GM19328 (cell line): ENCODE data around the gene NMBR.
A peak's percentile ranks its signal among the peaks of the same experiment; 100 is the strongest.
"Not testable (repeated sequence)": the region's sequence is repeated elsewhere in the genome, so short reads cannot be mapped to it uniquely, and the experiment has no call there.

Experiments
- ATAC-seq: cut with Tn5 transposase; IDR thresholded peaks from one replicate; pipeline ENCODE4 v1.9.1; 2021; ENCODE audit warnings: mild to moderate bottlenecking, moderate library complexity; ENCODE audit not compliant: unreplicated experiment

NMBR gene

DNA sequence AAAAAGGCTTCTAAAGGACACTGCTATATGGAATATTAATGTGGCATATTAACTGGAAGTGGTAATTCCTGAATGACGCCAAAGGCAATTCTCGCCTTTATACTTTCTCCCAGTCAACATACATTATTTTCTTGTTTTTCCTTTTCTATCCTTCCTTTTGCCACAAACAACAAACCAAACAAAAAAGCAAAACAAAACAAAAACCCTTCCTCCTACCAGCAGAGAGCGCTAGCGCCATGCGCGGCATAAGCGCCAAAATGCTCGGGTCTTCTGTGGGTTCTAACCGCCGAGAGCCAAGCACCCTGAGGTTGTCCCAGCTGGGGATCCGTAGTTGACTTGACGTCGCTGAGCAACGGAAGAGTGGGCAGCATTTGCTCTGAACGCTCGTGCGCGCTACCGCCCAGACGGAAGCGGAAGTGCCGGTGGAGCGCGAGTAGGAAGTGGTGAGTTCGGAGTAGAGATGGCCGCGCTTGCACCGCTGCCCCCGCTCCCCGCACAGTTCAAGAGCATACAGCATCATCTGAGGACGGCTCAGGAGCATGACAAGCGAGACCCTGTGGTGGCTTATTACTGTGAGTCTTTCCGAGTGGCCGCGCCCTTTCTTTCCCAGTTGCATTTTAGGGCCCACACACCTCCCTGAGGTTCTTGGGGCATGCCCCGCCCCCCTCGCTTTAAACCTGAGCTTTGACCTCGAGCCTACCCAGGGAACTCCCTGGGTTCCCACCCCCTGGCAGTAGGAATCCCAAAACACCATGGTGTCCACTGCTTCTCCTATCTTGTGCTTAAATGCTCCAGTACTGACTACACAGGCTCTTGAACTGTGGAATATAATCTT is at the start of gene NMBR, which contains the start of gene VTA1:
TSS of gene NMBR (minus strand) at position 295 of the 835 bp plus-strand sequence. CDS start 58,464 bp downstream, outside the sequence.
TSS of gene VTA1 (plus strand) at position 436 of the 835 bp plus-strand sequence. CDS start at position 461, 25 bp downstream.
- ATAC-seq: peak; percentile 100

DNA sequence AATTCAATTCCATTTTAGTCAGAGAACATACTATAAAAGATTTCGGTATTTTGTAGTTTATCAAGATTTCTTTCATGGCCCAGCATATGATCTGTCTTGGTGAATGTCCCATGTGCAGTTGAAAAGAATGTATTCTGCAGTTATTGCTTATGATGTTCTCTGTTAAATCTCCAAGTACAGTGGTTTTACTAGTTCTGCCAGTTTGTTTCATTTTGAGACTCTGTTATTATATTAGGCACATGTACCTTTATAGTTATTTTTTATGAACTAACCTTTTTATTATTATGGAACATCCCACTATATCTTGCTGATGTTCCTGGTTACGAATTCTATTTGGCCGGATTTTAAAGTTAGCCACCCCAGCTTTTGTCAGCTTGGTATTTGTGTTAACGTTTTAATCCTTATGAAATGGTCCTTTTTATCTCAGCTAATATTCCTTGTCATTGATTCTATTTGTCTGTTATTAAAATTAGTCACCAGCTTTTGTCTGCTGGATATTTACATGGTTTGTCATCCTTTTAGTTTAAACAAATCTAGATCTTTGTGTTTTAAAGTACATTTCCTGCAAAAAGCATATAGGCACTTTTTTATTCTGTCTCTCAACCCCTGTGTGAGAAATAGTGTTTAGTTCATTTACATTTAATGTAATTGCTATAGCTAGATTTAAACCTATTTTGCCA is 49.1 kb upstream of the NMBR start:
- ATAC-seq: no peak

DNA sequence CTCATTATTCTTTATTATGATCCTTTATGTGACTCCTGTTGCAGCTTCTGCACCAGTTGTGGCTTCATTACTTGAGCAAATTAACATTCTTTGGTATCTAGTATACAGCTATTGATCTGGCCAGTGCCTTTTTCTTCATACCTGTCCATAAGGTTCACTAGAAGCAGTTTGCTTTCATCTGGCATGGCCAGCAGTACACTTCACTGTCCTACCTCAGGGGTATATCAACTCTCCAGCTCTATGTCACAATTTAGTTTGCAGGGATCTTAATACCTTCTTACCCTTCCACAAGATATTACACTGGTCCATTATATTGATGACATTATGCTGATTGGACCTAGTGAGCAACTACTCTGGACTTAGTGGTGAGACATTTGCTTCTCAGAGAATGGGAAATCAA is 46.7 kb upstream of the NMBR start:
- no peak for ATAC-seq

DNA sequence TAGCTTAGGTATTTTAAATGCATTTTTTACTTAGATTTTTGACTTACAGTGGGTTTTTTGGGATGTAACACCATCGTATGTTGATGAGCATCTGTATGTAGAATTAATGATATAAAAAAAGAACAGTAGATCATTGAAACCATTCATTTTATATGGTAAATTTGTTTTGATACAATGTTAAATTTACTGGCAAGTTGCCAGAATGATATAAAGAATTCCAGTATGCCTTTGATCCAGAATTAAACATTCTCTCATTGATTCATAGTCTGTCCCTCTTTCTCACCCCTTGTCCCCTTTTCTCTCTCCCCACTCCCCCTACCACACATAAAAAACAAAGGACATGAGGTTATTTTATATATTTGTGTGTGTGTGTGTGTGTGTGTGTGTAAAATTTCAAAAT is 45.4 kb upstream of the NMBR start:
- no peak for ATAC-seq

DNA sequence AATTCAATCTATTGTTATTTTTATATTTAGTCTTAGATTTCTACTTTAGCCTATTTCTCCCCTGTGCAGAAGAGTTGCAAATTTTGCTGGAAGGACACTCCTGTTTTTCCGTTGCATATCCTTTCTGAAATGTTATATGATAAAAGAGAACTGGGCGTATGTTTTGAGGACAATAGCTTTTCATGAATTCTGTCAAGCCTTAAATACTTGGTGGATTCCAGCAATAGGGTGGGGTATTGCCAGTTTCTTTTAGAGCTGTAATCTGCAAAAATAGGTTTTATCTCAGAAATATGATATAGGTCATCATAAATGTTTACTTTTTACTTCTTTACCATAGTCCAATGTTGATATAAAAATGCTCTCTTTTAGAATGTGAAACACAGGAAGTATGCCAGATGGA is 42.1 kb upstream of the NMBR start:
- ATAC-seq: no peak

DNA sequence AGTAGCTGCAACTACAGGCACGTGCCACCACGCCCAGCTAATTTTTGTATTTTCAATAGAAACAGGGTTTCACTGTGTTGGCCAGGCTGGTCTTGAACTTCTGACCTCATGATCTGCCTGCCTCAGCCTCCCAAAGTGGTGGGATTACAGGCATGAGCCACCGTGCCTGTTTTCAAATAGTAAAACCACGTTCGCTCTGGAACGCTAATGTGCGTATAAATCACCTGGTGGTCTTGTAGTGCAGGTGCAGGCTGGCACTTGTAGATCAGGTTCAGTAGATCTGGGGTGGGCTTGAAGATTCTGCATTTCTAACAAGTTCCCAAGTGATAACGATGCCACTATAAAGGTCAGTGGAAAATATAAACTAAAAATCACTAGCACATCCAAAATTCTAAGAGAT is 41.4 kb upstream of the NMBR start:
- ATAC-seq: not testable (repeated sequence)

DNA sequence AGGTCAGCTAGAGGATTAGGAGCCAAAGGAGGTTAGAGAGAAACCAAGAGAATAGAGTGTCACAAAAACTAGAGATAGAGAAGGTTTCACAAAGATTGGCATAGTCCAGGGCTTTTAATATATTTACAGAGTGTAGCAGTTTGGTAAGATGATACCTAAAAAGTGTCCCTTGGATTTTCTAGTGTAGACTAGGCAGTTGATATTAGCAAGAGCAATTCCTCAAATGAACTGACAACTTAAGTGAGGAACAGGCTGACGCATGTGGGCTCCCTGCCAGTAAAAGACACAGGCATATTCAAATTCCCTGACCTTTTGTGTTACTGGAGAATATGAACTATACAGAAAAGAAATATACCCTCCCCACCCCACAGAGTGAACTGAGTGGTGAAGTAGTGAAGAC is 40.3 kb upstream of the NMBR start:
- ATAC-seq: no peak

DNA sequence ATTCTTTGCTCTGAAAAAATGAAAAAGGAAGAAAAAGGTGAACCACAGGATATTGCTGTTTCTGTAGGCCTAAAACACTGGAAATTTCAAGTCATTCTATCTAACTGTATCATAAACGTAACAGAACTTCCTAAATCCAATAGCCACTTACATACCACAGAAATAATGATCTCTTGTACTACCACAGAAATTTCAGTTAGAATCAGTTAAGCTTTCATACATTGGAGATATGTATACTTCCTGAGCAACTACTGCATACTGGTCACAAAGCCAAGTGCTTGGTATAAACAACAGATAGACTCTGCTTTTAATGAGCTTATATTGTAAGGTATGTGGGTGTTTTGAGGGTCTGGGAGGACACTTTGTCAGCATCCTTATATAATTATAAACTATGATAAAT is 38.7 kb upstream of the NMBR start:
- ATAC-seq: no peak

DNA sequence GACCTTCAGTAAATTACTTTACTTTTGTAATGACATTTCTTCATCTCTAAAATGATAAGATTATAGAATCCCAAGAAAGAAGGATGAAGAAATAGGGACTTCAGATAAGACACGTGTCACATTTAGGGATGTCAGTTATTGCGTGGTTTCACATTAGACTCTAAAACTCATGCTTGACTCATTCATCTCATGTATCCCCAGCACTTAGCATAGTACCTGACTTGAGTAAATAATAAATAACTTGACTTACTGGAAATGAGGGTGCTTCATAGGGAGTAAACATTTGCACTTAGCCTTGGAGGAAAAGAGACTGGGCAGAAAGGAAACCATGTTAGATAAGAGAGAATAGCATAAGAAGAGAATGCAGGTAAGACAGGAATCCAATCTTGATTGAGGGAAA is 37.4 kb upstream of the NMBR start:
- ATAC-seq: no peak

DNA sequence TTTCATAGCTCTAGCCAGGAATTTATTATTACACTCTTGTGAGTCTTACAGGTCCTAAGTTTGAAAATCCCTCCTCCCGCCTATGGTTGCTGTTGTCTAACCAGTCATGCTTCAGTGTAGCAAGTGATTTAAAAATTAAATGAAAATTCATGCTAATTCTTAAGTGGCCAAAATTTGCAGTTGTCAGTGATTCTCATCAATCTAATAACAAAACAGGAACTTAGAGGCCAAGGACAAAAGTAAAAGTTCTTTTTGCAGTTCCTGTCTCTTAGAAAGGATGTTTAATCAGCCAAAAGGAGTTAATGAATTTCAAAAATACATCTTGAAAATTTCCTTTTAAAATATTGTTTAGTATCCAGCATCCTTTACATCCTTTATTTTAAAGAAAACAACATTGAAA is 36.4 kb upstream of the NMBR start:
- no peak for ATAC-seq

DNA sequence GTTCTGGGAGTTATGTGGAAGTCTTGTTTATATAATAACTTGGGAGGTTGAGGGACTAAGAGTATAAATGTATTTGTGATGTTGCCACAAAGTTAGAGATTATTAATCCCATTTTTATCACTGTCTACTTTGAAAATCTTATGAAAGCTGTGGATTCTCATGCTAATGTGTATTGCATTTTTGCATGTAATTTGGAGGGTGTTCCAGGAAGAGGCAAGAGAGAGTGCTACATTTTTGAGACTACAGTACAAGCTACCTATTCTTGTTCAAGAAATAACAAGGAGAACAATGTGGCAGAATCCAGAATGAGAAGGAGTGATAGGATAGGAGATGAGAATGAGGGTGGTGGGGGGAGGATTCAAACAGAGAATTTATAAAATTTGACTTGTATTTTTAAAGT is 35.1 kb upstream of the NMBR start:
- ATAC-seq: no peak

DNA sequence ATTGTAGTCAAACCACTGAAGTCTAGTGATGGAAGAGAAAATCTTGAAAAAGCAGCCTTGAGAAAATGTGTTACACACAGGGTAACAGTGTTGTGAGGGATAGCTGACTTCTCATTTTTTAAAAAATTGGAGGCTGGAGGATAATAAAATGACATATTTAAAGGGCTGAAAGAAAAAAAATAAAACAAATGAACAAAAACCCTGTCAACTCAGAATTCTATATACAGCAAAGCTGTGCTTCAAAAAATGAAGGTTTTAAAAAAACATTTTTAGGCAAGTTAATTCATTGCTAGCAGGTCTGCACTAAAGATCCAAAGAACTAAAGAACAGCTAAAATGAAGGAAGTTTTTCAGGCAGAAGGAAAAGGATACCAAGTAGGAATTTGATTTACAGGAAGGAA is 31.2 kb upstream of the NMBR start:
- no peak for ATAC-seq

DNA sequence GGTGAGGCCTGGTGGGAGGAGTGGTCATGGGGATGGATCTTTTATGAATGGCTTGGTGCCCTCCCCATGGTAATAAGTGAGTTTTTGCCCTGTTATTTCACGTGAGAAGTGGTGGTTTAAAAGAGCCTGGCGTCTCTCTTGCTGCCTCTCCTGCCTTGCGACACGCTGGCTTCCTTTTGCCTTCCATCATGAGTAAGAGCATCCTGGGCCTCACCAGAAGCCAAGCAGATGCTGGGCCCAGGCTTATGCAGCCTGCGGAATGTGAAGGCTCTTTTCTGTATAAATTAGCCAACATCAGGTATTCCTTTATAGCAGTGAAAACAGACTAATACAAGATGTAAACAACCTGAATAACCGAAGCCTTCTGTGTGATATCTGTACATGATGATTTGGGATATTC is 27.8 kb upstream of the NMBR start:
- ATAC-seq: no peak

DNA sequence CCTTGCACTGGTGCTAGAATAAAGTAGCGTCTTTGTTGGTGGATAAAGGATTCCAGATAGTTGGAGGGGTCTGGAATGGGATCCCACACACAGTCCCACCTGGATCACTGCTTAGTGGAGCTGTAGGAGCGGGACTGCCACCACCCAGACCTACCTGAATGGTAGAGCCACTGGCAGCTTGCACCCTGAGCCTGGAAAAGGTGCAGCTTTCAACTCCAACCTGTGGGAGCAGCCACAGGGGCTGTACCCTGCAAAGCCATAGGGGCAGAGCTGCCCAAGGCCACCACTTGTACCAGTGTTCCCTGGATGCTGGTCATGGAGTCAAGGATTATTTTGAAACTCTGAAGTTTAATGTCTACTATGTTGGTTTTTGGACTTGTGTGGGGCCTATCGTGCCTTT is 27.1 kb upstream of the NMBR start:
- ATAC-seq: no peak

DNA sequence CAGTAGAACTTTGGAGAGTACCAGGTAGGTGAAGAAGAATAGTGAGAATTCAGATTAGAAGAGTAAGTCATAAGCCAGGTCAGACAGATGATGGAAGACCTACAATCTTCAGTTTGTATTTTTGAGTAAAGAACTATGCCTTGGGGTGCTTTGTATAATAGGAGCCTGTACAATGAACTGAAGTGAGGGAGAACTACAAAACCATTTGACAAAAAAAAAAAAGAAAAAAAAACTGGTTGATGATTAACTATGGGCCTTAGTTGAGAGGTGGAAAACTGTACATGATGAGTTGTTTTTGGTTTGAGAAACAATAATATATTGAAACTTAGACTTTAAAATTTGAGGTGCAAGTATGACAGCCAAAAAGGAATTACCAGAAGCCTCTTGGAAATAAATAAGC is 25.8 kb upstream of the NMBR start:
- ATAC-seq: no peak

DNA sequence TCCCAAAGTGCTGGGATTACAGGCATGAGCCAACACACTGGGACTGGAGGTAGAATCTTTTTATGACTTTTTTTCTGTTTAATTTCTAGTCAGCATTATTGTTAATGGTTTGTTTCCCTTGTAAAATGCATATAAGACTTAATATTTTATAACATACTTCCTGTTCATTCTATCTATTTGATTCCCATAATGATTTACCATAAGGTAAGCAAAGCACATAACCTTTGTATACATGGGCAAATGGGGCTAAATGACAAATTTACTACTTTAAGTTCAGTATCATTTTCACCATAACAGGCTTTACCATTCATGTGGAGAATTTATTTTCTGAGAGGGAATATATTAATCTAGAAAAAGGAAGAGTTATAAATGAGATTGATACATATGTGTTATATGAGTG is 24.4 kb upstream of the NMBR start:
- no peak for ATAC-seq

DNA sequence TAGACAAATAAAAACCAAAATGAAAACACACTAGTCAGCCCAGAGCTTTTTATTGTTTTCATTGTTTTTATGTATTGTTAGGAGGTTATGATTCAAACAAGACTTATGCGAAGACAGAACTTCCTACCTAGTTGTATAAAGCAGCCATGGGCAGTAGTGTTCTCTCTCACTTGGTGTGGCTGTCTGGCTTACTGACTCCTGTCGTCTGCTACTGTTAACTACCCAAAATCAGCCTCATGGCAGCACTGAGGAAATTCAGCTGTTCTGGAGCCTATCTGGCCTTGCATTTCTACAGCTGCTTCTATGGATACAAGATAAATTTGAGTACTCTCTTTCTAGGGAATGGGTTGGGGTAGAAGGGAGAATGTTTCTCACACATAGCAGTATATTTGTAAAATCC is 20.6 kb upstream of the NMBR start:
- no peak for ATAC-seq

DNA sequence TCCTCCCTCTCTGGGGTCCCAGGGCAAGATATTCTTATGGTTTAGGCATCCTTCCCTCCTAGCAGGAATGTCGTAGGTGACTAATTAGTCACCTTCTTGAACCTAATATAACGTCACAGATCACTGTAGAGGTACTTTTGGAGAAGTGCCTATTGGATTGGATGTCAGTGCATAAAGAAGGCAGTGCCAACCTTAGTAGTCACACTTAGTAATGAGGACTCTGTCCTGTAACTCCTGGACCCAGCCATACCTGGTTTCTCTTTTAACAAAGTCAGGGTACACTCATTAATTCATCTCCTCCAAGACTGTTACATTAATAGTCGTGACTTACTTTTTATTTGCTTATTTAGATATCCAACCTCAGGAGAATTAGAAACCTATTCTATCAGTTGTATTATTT is 20.1 kb upstream of the NMBR start:
- no peak for ATAC-seq

DNA sequence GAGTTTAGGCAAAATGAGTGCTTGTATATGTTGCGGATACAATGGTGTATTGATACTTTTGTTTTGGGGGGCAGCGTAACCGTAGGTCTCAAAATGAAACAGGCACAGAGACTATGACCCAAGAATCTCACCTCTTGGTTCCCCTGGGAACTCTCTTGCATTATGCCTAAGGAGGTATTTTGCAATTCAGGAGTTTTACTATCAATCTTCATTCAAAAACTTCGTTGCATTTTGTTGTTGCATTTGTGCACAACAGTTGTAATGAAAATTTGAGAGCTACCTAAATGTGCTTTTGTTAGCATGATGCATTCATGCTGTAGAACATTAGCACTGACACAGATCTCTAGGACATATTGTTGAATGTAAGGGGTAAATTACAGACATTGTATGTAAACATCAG is 18.3 kb upstream of the NMBR start:
- ATAC-seq: no peak

DNA sequence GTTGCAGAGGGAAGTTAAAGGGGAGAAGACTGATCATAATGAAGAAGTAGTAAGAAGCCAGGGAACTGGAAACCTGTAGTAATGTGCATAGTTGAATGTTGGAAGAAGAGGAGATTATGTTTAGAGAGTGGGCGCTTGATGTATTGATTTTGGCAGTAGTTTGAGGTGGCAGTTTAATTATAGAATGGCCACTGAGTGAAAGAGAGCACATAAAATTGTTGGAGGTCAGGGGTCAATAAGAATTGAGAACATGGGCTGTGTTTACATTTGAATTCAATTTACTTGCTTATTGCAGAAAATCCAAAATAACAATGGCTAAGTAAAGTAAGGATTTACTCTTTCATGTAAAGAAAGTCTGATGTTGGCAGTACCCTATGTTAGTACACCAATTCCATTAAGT is 15.9 kb upstream of the NMBR start:
- no peak for ATAC-seq

DNA sequence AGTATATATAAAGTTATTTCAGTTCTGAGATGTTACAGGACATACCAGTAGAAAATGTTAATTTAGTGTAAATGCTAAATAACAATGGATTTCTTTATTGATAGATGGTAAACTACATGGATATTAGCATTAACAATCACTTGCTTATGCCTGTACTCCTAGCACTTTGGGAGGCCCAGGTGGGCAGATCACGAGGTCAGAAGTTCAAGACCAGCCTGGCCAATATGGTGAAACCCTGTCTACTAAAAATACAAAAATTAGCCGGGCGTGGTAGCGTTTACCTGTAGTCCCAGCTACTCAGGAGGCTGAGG is 9.8 kb upstream of the NMBR start:
- ATAC-seq: not testable (repeated sequence)

DNA sequence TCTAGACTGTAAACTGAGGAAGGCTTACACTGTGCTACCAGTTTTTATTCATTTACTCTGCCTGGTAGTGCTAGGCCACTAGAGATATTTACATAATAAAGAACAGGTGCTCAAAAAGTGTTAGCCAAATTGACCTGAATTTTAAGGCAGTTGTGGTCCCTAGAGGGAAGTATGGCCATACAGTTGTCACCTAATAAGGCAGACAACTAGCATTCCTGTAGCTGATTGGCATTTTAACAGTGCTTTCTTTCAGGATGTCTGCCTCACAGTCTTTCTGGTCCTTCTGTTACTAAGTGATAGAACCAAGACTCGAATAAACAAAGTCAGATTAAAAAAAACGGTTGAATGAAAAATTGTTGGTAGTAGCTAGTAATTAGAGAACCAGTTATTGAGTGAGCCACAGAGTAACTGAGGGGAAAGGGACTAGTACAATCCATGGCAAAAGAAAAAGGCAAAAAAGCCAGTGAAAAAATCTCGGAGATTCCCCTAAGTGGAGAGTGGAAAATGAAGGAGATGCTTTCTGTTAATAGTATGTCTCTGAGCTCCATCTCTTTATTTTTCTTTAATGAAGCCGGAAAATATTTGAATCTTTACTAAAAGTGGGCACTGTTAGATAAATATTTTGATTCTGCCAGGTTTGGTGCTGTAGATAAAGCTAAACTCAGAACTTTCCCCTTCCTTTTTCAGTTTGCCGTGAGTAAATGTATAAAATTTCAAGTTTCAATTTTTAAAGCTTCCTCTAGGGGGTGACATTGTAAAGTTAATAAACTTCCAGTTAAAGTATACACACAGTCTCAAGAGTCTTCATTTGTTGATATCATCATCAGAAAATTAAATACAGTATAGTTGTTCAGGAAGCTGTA is 9.2 kb upstream of the NMBR start:
- peak; percentile 63 for ATAC-seq
